22Rv1 (cell line): ENCODE measurements around the gene FAM168A.
A peak's percentile ranks its signal among the peaks of the same experiment; 100 is the strongest.

Source experiments
- H3K27ac ChIP-seq: fragments of 450-650 bp; 2 replicates; pipeline ENCODE4 v1.5.1; 2017
- CTCF ChIP-seq: fragments of 450-650 bp; IDR thresholded peaks from 2 replicates; pipeline ENCODE4 v1.5.1; 2017; ENCODE audit warnings: mild to moderate bottlenecking
- ZFX ChIP-seq: fragments of 450-650 bp; IDR thresholded peaks from 2 replicates; pipeline ENCODE4 v1.6.1; 2017; ENCODE audit warnings: antibody characterized with exemption, borderline replicate concordance

Gene FAM168A

GRCh38 chr11:73366265-73366610 is 231.7 kb downstream of the FAM168A start:
- no peak overlapping the region for H3K27ac ChIP-seq
- TF ChIP-seq ZFX (no peak), CTCF (no peak)

- no peak overlapping the region for H3K27ac ChIP-seq
- TF ChIP-seq CTCF (no peak), ZFX (no peak)
Measured at GRCh38 chr11:73365352-73366264, 232.3 kb downstream of the FAM168A start.

GRCh38 chr11:73363147-73363546 is 234.8 kb downstream of the FAM168A start:
- TF ChIP-seq ZFX (no peak), CTCF (no peak)
- no peak overlapping the region for H3K27ac ChIP-seq

GRCh38 chr11:73361953-73362776 is 235.7 kb downstream of the FAM168A start:
- peak overlapping the region; percentile 67 for H3K27ac ChIP-seq
- TF ChIP-seq ZFX (no peak), CTCF (no peak)

GRCh38 chr11:73360743-73361369 is 237.1 kb downstream of the FAM168A start:
- H3K27ac ChIP-seq, result no peak overlapping the region
- TF ChIP-seq CTCF (peak; percentile 37; the same call in 1 of the 2 replicates), ZFX (no peak)

- TF ChIP-seq CTCF (peak; percentile 74), ZFX (no peak)
- H3K27ac ChIP-seq, result no peak overlapping the region
Measured at GRCh38 chr11:73359930-73360742, 237.8 kb downstream of the FAM168A start.
